LNCAP (cell line): Measurements from ENCODE around the gene MYO19.

ENCODE experiments used
- CTCF ChIP-seq: fragments of 450-650 bp; IDR thresholded peaks from 2 replicates; pipeline ENCODE4 v1.5.1; 2017; ENCODE audit warnings: mild to moderate bottlenecking

Gene MYO19

GRCh38 chr17:36481829-36482228, 52.8 kb downstream of the MYO19 start:
- TF ChIP-seq CTCF, result no peak

GRCh38 chr17:36475346-36475970, 59.2 kb downstream of the MYO19 start:
- TF ChIP-seq CTCF, result no peak

GRCh38 chr17:36474571-36474970, 60.1 kb downstream of the MYO19 start:
- no peak for TF ChIP-seq CTCF

GRCh38 chr17:36470499-36470898, 64.2 kb downstream of the MYO19 start:
- TF ChIP-seq CTCF, result no peak

GRCh38 chr17:36469733-36470132, 64.9 kb downstream of the MYO19 start:
- TF ChIP-seq CTCF, result no peak

GRCh38 chr17:36468903-36469635, 65.6 kb downstream of the MYO19 start:
- TF ChIP-seq CTCF, result no peak

- TF ChIP-seq CTCF, result no peak
Measured at GRCh38 chr17:36464765-36465088, 69.9 kb downstream of the MYO19 start.
